Activated CD8-positive, alpha-beta memory T cell treated with anti-CD3 and anti-CD28 coated beads for 24 hours (primary cell): Measurements from ENCODE around the gene NTHL1.
"Not testable (repeated sequence)": the region's sequence is repeated elsewhere in the genome, so short reads cannot be mapped to it uniquely, and the experiment has no call there.

Source experiments
- DNase-seq: peaks from one replicate; pipeline ENCODE4 v3.0.0-alpha.2; 2020

The NTHL1 gene

GRCh38 chr16:2040041-2040786, 7.4 kb downstream of the NTHL1 start:
- no peak for DNase-seq

GRCh38 chr16:2039274-2040031, 8.2 kb downstream of the NTHL1 start:
- no peak for DNase-seq

GRCh38 chr16:2038382-2039231, 9.0 kb downstream of the NTHL1 start:
- DNase-seq = no peak

GRCh38 chr16:2037647-2038381, 9.8 kb downstream of the NTHL1 start:
- DNase-seq = no peak

GRCh38 chr16:2037115-2037514, 10.5 kb downstream of the NTHL1 start:
- no peak for DNase-seq

- no peak for DNase-seq
These were observed 11.3 kb downstream of the NTHL1 start for GRCh38 chr16:2036200-2036966.

GRCh38 chr16:2035431-2036199, 12.0 kb downstream of the NTHL1 start:
- DNase-seq = no peak

GRCh38 chr16:2034696-2035430, 12.8 kb downstream of the NTHL1 start:
- no peak for DNase-seq

GRCh38 chr16:2033909-2034695, 13.5 kb downstream of the NTHL1 start:
- DNase-seq = not testable (repeated sequence)

GRCh38 chr16:2033057-2033908, 14.4 kb downstream of the NTHL1 start:
- DNase-seq = no peak

GRCh38 chr16:2032285-2033056, 15.2 kb downstream of the NTHL1 start:
- no peak for DNase-seq

GRCh38 chr16:2031081-2031577, 16.5 kb downstream of the NTHL1 start:
- DNase-seq = no peak

- no peak for DNase-seq
These were observed 17.6 kb downstream of the NTHL1 start for GRCh38 chr16:2030036-2030435.

GRCh38 chr16:2029350-2029749, 18.3 kb downstream of the NTHL1 start:
- no peak for DNase-seq

- no peak for DNase-seq
These were observed 18.9 kb downstream of the NTHL1 start for GRCh38 chr16:2028620-2029220.

GRCh38 chr16:2028146-2028545, 19.5 kb downstream of the NTHL1 start:
- no peak for DNase-seq
